K562 (cell line): ENCODE measurements around the gene NPNT. TPM values are rescaled to one million over a fixed set of nuclear protein-coding genes. Genes with fewer than 3 reads are reported as not detected.

Experiments
- BACH1 ChIP-seq: fragments of 200-800 bp; sonication (Bioruptor generic); IDR thresholded peaks from 2 replicates; pipeline ENCODE4 v1.6.1; 2016; ENCODE audit warnings: missing genetic modification characterization, missing compliant biosample characterization
- GTF3C2 ChIP-seq: IDR thresholded peaks from 3 replicates; pipeline ENCODE4 v1.6.1; 2011; ENCODE audit warnings: borderline replicate concordance, mild to moderate bottlenecking, moderate library complexity; ENCODE audit not compliant: insufficient read length; ENCODE audit errors: extremely low read depth
- IRF1 ChIP-seq: sonication (generic); formaldehyde crosslinking; IDR thresholded peaks from 2 replicates; pipeline ENCODE4 v1.8.0; 2022; ENCODE audit warnings: missing genetic modification reagents, mild to moderate bottlenecking, borderline replicate concordance
- MBD1 ChIP-seq: fragments of 250-450 bp; sonication (Bioruptor Pico); IDR thresholded peaks from 2 replicates; pipeline ENCODE4 v1.8.0; 2022; ENCODE audit warnings: inconsistent platforms
- NFE2L1 ChIP-seq: fragments of 450-650 bp; IDR thresholded peaks from 2 replicates; pipeline ENCODE4 v1.6.1; 2016; ENCODE audit warnings: missing genetic modification characterization, low read depth, mild to moderate bottlenecking, missing compliant biosample characterization, moderate library complexity, borderline replicate concordance
- SMARCC2 ChIP-seq: fragments of 450-650 bp; IDR thresholded peaks from 2 replicates; pipeline ENCODE4 v1.6.1; 2017; ENCODE audit warnings: antibody characterized with exemption, moderate library complexity, mild to moderate bottlenecking, low read depth
- ZNF592 ChIP-seq: fragments of 450-650 bp; IDR thresholded peaks from 2 replicates; pipeline ENCODE4 v1.6.1; 2017; ENCODE audit warnings: antibody characterized with exemption, mild to moderate bottlenecking
- polyA plus RNA-seq, 8 experiments: library from polyadenylated mRNA; depleted of rRNA in 4 of 8; stranded (reverse) in 5 of 8; unstranded in 3 of 8; fragments of >200 nt; fragmentation: Nextera tagmentation in 2 of 8; fragmentation: Illumina TruSeq in 1 of 8; extraction: Ambion mirVana in 2 of 8; extraction: Trizol in 1 of 8; gene quantifications; 2 replicates each; pipeline versions ENCODE4 v1.2.1 to v1.2.3, GENCODE V29; 2011 to 2014; ENCODE audit warnings: inconsistent platforms in 1 of 8, missing spikeins in 1 of 8
- total RNA-seq, 7 experiments: library from RNA; depleted of rRNA in 6 of 7; stranded (reverse); fragments of >200 nt in 6 of 7; fragmentation: Illumina TruSeq in 2 of 7; extraction: Trizol in 2 of 7; gene quantifications; 2 replicates each; pipeline versions ENCODE4 v1.2.1 to v1.2.3, GENCODE V29; 2011 to 2021; ENCODE audit warnings: low replicate concordance in 1 of 7

NPNT gene
- total and polyA plus RNA-seq, 9 of the 15 experiments (the other 6 are each of a cell fraction or from before 2014, with no cell fraction given): 0.22 TPM; not detected in 8

- TF ChIP-seq IRF1 (CRISPR knock-in tag) (no peak), BACH1 (tag) (no peak), GTF3C2 (no peak), MBD1 (CRISPR knock-in tag) (no peak), NFE2L1 (tag) (no peak), SMARCC2 (no peak), ZNF592 (no peak)
- TF ChIP-seq, all 486 proteins: peak for 0
Measured at GRCh38 chr4:105933083-105933482, 37.8 kb downstream of the NPNT start (continued).
